Gastrocnemius medialis (tissue), 4 donors: ENCODE measurements around the gene ETV6.

Source experiments
- CTCF ChIP-seq, 5 experiments: fragments of 450-650 bp in 3 of 5; fragments of 200-600 bp in 2 of 5; sonication (generic) in 2 of 5; IDR thresholded peaks in 4 of 5; conservative IDR thresholded peaks in 1 of 5; 1 replicate in 4 of 5; 2 replicates in 1 of 5; pipeline ENCODE4 v1.5.1; 2016 to 2019; ENCODE audit warnings: antibody characterized with exemption in 5 of 5, mild to moderate bottlenecking in 3 of 5, moderate library complexity in 3 of 5
- POLR2A ChIP-seq, 2 donors: fragments of 450-650 bp; IDR thresholded peaks; one replicate each; pipeline ENCODE4 v1.6.1; 2017; ENCODE audit warnings: antibody characterized with exemption in 2 of 2, mild to moderate bottlenecking in 2 of 2, moderate library complexity in 2 of 2

DNA sequence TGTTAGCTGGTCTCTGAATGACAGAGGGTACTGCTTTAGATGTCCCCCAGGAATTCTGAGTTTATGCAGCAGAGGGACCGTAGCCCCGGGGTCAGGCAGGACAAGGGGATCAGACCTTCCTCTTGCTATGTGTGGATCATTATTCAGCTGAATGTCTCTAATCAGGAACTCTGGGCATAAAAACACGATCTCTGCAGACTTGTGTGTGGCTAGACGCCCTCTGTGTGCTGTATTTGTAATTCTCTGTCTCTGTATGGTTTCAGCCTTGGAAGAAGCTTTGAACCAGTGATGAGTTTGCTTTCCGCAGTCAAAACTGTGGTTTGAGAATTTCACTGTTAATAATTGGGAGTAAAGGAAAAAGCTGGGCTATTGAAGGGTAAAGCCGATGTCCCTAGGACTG is 125.3 kb downstream of the ETV6 start:
- TF ChIP-seq CTCF (IDR thresholded peaks at IDR 0.05 in 4 of 5, conservative IDR thresholded peaks at IDR 0.05 in 1 of 5) (no peak), POLR2A (IDR thresholded peaks at IDR 0.05) (no peak)
